Coronary artery (tissue), 2 donors: ENCODE measurements around the gene FGL2.
A peak's percentile ranks its signal among the peaks of the same experiment; 100 is the strongest.
"Not testable (repeated sequence)": the region's sequence is repeated elsewhere in the genome, so short reads cannot be mapped to it uniquely, and the experiment has no call there.

Source experiments
- DNase-seq: peaks from one replicate; pipeline ENCODE4 v3.0.0-alpha.2; 2017; ENCODE audit warnings: low spot score
- H3K27ac ChIP-seq, 2 donors: fragments of 200-600 bp; sonication (generic); one replicate each; pipeline ENCODE4 v1.5.1; 2016 to 2019
- H3K4me3 ChIP-seq: fragments of 200-600 bp; sonication (generic); 2 replicates; pipeline ENCODE4 v1.5.1; 2016; ENCODE audit warnings: mild to moderate bottlenecking, moderate library complexity
- TF ChIP-seq, protein P1 (sequence below): fragments of 200-600 bp; sonication (generic); IDR thresholded peaks from one replicate; pipeline ENCODE4 v1.5.1; 2019; ENCODE audit warnings: antibody characterized with exemption

FGL2 gene

DNA sequence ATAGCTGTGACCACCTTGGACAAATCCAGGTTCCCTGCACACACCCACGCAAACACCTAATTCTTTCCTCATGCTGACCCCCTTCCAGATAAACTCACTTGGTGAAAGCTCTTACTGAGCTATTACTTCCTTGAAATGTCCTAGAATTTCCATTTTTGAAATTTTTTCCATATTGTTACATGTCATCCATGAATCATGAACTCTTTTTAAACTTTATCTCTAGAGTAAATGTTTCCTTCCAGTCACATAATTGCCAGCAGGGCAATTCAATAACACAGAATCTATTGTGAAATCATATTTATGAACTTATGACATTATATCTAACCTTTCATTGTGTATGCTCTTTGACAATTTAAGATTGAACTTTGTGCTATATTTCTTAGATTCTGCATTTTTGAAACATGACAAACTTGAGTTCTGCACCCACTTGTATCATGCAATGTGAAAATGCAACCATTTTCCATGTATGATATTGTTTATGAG, 26.8 kb upstream of the FGL2 start:
- Histone ChIP-seq H3K27ac (peak overlapping the region in 1 of 2 donors; percentile 4), H3K4me3 (no peak overlapping the region)
- TF ChIP-seq, protein P1, sequence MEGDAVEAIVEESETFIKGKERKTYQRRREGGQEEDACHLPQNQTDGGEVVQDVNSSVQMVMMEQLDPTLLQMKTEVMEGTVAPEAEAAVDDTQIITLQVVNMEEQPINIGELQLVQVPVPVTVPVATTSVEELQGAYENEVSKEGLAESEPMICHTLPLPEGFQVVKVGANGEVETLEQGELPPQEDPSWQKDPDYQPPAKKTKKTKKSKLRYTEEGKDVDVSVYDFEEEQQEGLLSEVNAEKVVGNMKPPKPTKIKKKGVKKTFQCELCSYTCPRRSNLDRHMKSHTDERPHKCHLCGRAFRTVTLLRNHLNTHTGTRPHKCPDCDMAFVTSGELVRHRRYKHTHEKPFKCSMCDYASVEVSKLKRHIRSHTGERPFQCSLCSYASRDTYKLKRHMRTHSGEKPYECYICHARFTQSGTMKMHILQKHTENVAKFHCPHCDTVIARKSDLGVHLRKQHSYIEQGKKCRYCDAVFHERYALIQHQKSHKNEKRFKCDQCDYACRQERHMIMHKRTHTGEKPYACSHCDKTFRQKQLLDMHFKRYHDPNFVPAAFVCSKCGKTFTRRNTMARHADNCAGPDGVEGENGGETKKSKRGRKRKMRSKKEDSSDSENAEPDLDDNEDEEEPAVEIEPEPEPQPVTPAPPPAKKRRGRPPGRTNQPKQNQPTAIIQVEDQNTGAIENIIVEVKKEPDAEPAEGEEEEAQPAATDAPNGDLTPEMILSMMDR: no peak
- DNase-seq: no peak

DNA sequence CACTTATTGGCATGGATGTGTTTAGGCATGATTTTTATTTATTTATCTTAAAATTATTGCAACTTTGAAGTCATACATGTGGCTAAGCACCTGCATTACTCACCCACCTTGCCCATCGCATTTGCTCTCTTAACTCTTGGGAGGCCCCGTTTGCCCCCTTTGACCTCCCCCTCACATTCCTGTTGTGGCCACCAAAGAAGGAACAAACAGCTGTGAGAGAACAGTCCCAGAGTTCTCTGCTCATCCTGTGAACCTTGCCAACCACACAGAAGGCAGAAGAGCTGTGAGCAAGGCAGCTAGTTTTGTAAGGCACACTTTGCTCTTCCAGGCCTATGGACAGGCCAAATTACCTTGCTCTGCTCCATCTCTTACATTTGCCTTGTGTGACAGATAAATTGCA, 23.6 kb upstream of the FGL2 start:
- H3K4me3 ChIP-seq: no peak overlapping the region
- TF ChIP-seq, protein P1: no peak

DNA sequence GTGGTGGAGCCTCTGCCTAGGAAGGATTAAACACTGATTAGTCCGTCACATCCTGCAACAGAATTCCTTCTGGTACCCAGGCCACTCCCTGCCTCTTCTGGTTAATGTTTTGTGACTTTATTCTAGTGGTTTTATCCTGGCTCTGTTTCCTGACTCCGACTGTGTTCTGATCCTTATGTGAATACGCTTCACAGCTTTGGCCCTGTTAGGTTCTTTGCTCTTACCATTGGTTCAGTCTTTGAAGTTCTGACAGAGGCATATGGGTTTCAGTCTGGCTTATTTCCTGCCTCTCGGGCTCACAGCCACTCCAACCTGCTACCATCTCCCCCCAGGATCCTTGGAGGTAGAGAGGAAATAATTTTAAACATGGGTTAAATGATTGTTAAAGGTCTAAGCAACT, 23.2 kb upstream of the FGL2 start:
- TF ChIP-seq, protein P1: no peak
- no peak overlapping the region for H3K27ac ChIP-seq
- no peak overlapping the region for H3K4me3 ChIP-seq
- no peak for DNase-seq

More for the DNA sequence above, 23.6 kb upstream of the FGL2 start:
- H3K27ac ChIP-seq: no peak overlapping the region
- no peak for DNase-seq

DNA sequence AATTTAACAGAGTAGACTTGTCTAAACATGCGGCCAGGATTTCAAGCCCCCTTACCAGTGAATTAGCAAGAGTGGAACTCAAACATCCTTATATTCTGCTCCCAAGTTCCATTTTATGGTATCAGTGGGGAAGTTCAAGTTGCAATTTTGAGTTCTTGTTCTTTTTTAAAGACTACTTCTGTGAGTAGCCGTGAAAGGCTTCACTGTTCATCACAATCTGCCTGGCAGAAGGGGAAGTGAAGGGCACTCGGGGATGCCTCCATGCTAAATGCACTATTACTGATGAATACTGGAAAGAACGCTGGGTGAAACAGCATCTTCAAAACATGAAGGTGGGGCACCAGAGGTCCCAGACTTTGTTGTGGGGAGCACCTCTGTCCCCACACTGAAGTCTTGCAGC, 22.4 kb upstream of the FGL2 start:
- no peak overlapping the region for H3K27ac ChIP-seq
- H3K4me3 ChIP-seq: no peak overlapping the region
- TF ChIP-seq, protein P1: no peak
- DNase-seq: no peak

DNA sequence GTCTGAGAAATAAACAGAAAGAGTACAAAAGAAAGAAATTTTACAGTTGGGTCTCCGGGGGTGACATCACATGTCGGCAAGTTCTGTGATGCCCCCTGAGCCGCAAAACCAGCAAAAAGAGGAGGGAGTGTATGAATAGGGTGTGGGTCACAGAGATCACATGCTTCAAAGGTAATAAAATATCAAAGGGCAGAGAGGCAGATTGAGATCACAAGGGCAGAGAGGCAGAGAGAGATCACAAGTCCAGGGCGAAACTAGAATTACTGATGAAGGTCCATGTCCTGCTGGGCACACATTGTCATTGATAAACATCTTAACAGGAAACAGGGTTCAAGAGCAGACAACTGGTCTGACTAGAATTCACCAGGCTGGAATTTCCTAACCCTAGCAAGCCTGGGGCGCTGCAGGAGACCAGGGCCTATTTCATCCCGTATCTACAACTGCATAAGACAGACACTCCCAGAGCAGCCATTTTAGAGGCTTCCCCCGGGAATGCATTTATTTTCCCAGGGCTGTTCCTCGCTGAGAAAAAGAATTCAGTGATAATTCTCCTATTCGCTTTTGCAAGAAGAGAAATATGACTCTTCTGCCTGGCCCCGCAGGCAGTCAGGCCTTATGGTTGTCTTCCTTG, 20.2 kb upstream of the FGL2 start:
- H3K27ac ChIP-seq, DNase-seq, H3K4me3 ChIP-seq: not testable (repeated sequence)

DNA sequence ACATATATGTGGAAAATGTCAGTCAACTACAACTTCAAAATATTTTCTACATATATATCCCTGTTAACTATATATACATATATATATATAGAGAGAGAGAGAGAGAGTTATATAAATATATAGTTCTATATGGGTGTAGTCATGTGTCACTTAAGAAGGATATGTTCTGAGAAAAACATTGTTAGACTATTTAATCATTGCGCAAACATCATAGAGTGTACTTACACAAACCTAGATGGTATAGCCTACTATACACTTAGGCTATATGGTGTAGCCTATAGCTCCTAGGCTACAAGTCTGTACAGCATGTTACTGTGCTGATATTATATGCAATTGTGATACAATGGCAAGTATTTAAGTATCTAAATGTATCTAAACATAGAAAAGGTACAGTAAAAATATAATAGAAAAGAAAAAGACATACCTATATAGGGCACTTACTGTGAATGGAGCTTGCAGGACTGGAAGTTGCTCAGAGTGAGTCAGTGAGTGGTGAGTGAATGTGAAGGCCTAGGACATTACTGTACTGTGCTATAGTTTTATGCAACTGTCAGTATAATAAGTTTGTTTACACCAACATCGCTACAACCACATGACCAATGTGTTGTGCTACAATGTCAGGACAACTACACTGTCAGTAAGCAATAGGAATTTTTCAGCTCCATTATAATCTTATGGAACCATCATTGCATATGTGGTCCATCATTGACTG, 18.0 kb upstream of the FGL2 start:
- H3K4me3 ChIP-seq: no peak overlapping the region
- DNase-seq: no peak
- TF ChIP-seq, protein P1: no peak
- no peak overlapping the region for H3K27ac ChIP-seq

DNA sequence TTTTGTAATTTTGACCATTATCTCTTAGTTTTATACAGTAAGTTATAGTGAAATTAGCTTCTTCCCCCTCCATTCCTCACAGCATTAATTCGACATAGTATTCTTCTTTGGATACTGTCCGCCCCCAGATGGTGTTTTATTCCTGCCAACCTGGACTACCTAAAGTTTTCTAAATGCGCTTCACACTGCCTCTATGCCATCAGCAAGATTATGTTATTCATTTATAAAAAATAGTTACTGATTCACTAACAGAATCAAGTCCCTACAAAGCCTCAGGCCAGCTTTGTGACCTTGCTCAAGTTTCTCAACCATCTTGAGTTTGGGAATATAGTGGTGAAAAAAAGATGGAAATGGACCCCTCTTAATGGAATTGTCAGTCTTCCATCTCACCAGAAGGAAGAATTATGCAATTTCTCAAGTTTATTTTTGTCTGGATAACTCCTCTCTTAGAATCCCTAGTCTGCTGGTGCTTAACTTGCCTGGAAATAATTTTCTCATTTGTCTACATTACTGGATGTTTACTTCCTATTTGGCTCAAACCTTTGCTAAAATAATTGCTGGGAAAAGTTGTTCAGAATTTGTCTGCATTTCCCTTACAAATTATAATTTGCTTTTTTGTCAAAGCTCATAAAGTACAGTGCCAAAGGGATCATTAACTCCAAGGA, 16.7 kb upstream of the FGL2 start:
- H3K27ac ChIP-seq: no peak overlapping the region
- DNase-seq: no peak
- no peak overlapping the region for H3K4me3 ChIP-seq
- TF ChIP-seq, protein P1: no peak
